ENCODE data around the gene PCDH9. TPM values are rescaled to one million over a fixed set of nuclear protein-coding genes. Genes with fewer than 3 reads are reported as not detected.

Gene PCDH9
- polyA plus RNA-seq, 1 of the 3 experiments (the other 2 are of a cell fraction): 1.3 TPM

DNA sequence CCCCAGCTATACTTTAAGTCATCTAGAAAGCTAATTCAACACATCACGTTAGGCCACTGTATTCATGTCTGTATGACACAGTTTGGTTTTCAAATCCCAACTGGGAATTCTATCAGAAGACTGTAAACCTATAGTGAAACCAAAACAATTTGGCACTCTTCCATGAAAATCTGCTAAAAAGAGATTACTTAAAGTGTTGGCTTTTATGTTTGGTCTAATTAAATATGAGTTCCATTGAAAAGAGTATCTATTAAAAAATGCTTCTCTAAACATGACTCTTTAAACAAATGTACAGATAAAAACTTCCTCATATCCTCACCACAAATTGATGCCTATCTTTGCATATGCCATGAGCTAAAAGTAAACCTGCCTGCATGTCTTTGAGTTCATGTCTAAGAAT is 25.4 kb downstream of the PCDH9 start:
- WGBS (ENCODE audit: low lambda C conversion rate): 88% methylated on average over 1 of the region's 1 CpG
- Histone ChIP-seq H3K9me3 (no peaks in the 10 kb centered on the region; the same call in 1 of the 2 replicates), H3K4me3 (ENCODE audit: low read depth in 2 of 2, low read length in 1 of 2) (no peak overlapping the region), H3K4me2 (0 out of 2 replicates have a peak overlapping the region, but pooled peaks have one; percentile 21), H3F3A (replicated peaks; ENCODE audit: insufficient read depth) (no peaks in the 10 kb centered on the region), H3K4me1 (ENCODE audit: control insufficient read depth in 1 of 2, insufficient read depth in 2 of 2, low read depth in 1 of 2, low read length in 1 of 2) (peaks cover 0 to 2% of the 10 kb centered on the region in 2 experiments; a peak in 1 of 4 replicates), H3K9me2 (no peaks in the 10 kb centered on the region; the same call in 1 of the 2 replicates), H3K27me3 (ENCODE audit: insufficient read depth) (no peaks in the 10 kb centered on the region), H4K20me1 (ENCODE audit: insufficient read depth) (no peaks in the 10 kb centered on the region), H2AFZ (ENCODE audit: low read depth) (no peak overlapping the region), H3K9ac (no peak overlapping the region), H3K27ac (ENCODE audit: low read depth in 2 of 2, low read length in 1 of 2) (no peak overlapping the region), H3K36me3 (replicated peaks in 1 of 2; ENCODE audit: control insufficient read depth in 1 of 2, insufficient read depth in 2 of 2, low read length in 1 of 2) (peaks cover 0 to 3% of the 10 kb centered on the region in 2 experiments), H3K79me2 (ENCODE audit: insufficient read depth) (no peaks in the 10 kb centered on the region; the same call in 1 of the 2 replicates)
- ChIA-PET POLR2A (no interaction called here), CTCF (interaction anchor here (1.3 kb wide), 1 partner anchor 9 kb away, joined by 3 read pairs; no protein-coding TSS in a partner anchor)
- no peak for TF ChIP-seq GATA2 (CRISPR knock-in tag; IDR thresholded peaks at IDR 0.05)
- no peak for TF ChIP-seq PBX3 (IDR thresholded peaks at IDR 0.05)
- no peak for TF ChIP-seq GABPA (IDR thresholded peaks at IDR 0.05; ENCODE audit: low read depth)
- TF ChIP-seq FOSL2 (IDR thresholded peaks at IDR 0.05; ENCODE audit: borderline replicate concordance, low read depth): no peak
- TF ChIP-seq CHD2 (IDR thresholded peaks at IDR 0.05; ENCODE audit: low read length, partially characterized antibody): no peak
- TF ChIP-seq SIN3A (IDR thresholded peaks at IDR 0.05; ENCODE audit: borderline replicate concordance, low read depth, low read length): no peak
- TF ChIP-seq TCF12 (IDR thresholded peaks at IDR 0.05): no peak
- TF ChIP-seq NFIC (IDR thresholded peaks at IDR 0.05; ENCODE audit: borderline replicate concordance): no peak
- no peak for TF ChIP-seq MEF2A (IDR thresholded peaks at IDR 0.05; ENCODE audit: borderline replicate concordance, low read depth)
- DNase-seq: no peak

- Histone ChIP-seq H3K9me3 (no peaks in the 10 kb centered on the region; the same call in 1 of the 2 replicates), H3K4me3 (ENCODE audit: low read depth in 2 of 2, low read length in 1 of 2) (no peak overlapping the region), H3K9me2 (no peaks in the 10 kb centered on the region; the same call in 1 of the 2 replicates), H3K27me3 (ENCODE audit: insufficient read depth) (no peaks in the 10 kb centered on the region), H3K79me2 (ENCODE audit: insufficient read depth) (no peaks in the 10 kb centered on the region), H3K9ac (no peak overlapping the region), H3K36me3 (replicated peaks in 1 of 2; ENCODE audit: control insufficient read depth in 1 of 2, insufficient read depth in 2 of 2, low read length in 1 of 2) (peaks cover 0 to 3% of the 10 kb centered on the region in 2 experiments), H3K27ac (ENCODE audit: low read depth in 2 of 2, low read length in 1 of 2) (no peak overlapping the region), H4K20me1 (ENCODE audit: insufficient read depth) (no peaks in the 10 kb centered on the region), H3F3A (replicated peaks; ENCODE audit: insufficient read depth) (no peaks in the 10 kb centered on the region), H2AFZ (ENCODE audit: low read depth) (no peak overlapping the region), H3K4me2 (no peak overlapping the region), H3K4me1 (ENCODE audit: control insufficient read depth in 1 of 2, insufficient read depth in 2 of 2, low read depth in 1 of 2, low read length in 1 of 2) (peaks cover 0 to 2% of the 10 kb centered on the region in 2 experiments; a peak in 1 of 4 replicates)
- ChIA-PET CTCF (no interaction called here), POLR2A (no interaction called here)
- WGBS (ENCODE audit: low lambda C conversion rate): 75% methylated on average over 4 of the region's 4 CpGs
- DNase-seq: peak; percentile 8
- no peak for TF ChIP-seq NFIC (IDR thresholded peaks at IDR 0.05; ENCODE audit: borderline replicate concordance)
- TF ChIP-seq REST (IDR thresholded peaks at IDR 0.05; ENCODE audit: low read depth, low read length): no peak
- no peak for TF ChIP-seq MEF2A (IDR thresholded peaks at IDR 0.05; ENCODE audit: borderline replicate concordance, low read depth)
- no peak for TF ChIP-seq RFX5 (IDR thresholded peaks at IDR 0.05; ENCODE audit: low read length)
- no peak for TF ChIP-seq ZBTB33 (IDR thresholded peaks at IDR 0.05; ENCODE audit: borderline replicate concordance, low read depth)
- TF ChIP-seq IRF3 (IDR thresholded peaks at IDR 0.05; ENCODE audit: low read depth, low read length): no peak
- no peak for TF ChIP-seq FOXM1 (IDR thresholded peaks at IDR 0.05; ENCODE audit: low read depth)
- no peak for TF ChIP-seq EP300 (IDR thresholded peaks at IDR 0.05; ENCODE audit: borderline replicate concordance in 1 of 2, low read depth in 1 of 2, low read length in 1 of 2)
- no peak for TF ChIP-seq USF2 (IDR thresholded peaks at IDR 0.05; ENCODE audit: borderline replicate concordance, low read depth, low read length)
- no peak for TF ChIP-seq GABPA (IDR thresholded peaks at IDR 0.05; ENCODE audit: low read depth)
- no peak for TF ChIP-seq USF1 (IDR thresholded peaks at IDR 0.05; ENCODE audit: borderline replicate concordance, low read depth)
Measured at GRCh38 chr13:67200605-67201004, 29.5 kb downstream of the PCDH9 start.

All from SK-N-SH (cell line).